MM.1S (cell line): ENCODE data around the gene GPHN.

Experiments
- CTCF ChIP-seq: fragments of 300-600 bp; sonication (generic); IDR thresholded peaks from 2 replicates; pipeline ENCODE4 v1.5.1; 2016; ENCODE audit warnings: antibody characterized with exemption, low read length, mixed read lengths
- EZH2 ChIP-seq: fragments of 300-600 bp; sonication (generic); optimal IDR thresholded peaks from 2 replicates; pipeline ENCODE3; 2017; ENCODE audit warnings: low read depth, mild to moderate bottlenecking, antibody characterized with exemption, low read length, mixed read lengths

- TF ChIP-seq CTCF (no peak), EZH2 (no peak)
These were observed 169.8 kb downstream of the GPHN start for GRCh38 chr14:66677780-66678179.
